Activated B cell treated with CpG ODN at 0.5 μM for 24 hours (primary cell): Measurements from ENCODE around the gene NYAP2. TPM values are rescaled to one million over a fixed set of nuclear protein-coding genes. Genes with fewer than 3 reads are reported as not detected.

Source experiments
- ATAC-seq: fragments of 200-7000 bp; cut with Tn5 transposase; one replicate; pipeline ENCODE4 v1.10.0; 2021; ENCODE audit warnings: low read depth, mild to moderate bottlenecking, moderate library complexity
- CTCF ChIA-PET: fragments of 350-600 bp; sonication (Branson Sonifier 250); formaldehyde crosslinking; loops from one replicate; lab custom pipeline; 2021; ENCODE audit warnings: antibody characterized with exemption; lab: Charles Lee
- POLR2A ChIA-PET: fragments of 350-600 bp; sonication (Branson Sonifier 250); formaldehyde crosslinking; loops from one replicate; lab custom pipeline; 2021; ENCODE audit warnings: antibody characterized with exemption; lab: Charles Lee
- DNase-seq: peaks from one replicate; pipeline ENCODE4 v3.0.0; 2022
- H3K27ac Mint-ChIP-seq: one replicate; pipeline ENCODE4 v1.8.0; 2020; ENCODE audit warnings: mixed read lengths
- H3K27me3 Mint-ChIP-seq: one replicate; pipeline ENCODE4 v1.8.0; 2021; ENCODE audit warnings: mixed read lengths
- H3K36me3 Mint-ChIP-seq: one replicate; pipeline ENCODE4 v1.8.0; 2021; ENCODE audit warnings: low read depth, mixed read lengths
- H3K4me1 Mint-ChIP-seq: one replicate; pipeline ENCODE4 v1.8.0; 2021; ENCODE audit warnings: mixed read lengths
- H3K4me3 Mint-ChIP-seq: one replicate; pipeline ENCODE4 v1.8.0; 2020; ENCODE audit warnings: mild to moderate bottlenecking, mixed read lengths
- H3K9me3 Mint-ChIP-seq: one replicate; pipeline ENCODE4 v1.8.0; 2020; ENCODE audit warnings: mixed read lengths
- intact Hi-C: fragments of 100-400 bp; cut with micrococcal nuclease; formaldehyde crosslinking; loops from one replicate; pipeline ENCODE4 v1.15.1; 2024
- total RNA-seq: library from RNA; stranded (reverse); gene quantifications from 2 replicates; pipeline ENCODE4 v1.2.3, GENCODE V29; 2022
- TF ChIP-seq, protein P1 (sequence below): fragments of 200-600 bp; IDR thresholded peaks from one replicate; pipeline ENCODE4 v1.8.0; 2022; ENCODE audit warnings: antibody characterized with exemption, mild to moderate bottlenecking

The NYAP2 gene
- total RNA-seq, 1 donor from 2014 or later = 0.07 TPM

DNA sequence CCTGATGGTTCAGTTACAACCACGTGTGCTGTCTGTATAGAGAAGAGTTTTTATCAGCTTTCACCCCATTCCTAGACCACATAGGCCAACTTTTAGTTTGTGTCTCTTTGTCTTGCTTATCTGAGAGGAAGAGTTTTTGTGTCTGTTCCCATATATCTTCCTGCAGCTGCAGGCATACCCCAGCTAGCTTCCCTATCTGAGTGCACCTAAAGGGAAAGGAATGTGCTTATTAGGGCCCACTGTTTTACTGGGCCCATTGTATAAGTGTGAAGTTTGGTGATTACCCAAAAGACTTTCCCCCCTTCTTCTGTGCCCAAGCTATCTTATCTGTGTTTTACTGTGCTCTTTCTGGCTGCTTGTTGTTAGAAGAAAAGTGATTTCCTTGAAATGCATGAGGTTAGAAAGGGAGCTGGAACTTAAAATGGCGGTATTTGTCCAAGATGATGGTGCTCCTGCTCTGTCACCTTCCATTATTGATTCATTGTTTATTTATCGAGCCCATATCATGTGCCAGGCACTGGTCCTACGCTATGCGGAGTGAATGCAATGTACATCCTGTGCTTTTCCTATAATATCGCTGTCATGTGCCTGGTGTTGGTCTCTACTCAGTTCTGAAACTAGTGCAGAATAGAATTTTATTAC lies 57.2 kb downstream of the NYAP2 start:
- no peak overlapping the region for H3K4me3 Mint-ChIP-seq
- H3K36me3 Mint-ChIP-seq = no peaks in the 10 kb centered on the region
- H3K27ac Mint-ChIP-seq = no peak overlapping the region
- H3K27me3 Mint-ChIP-seq = peaks cover 6% of the 10 kb centered on the region
- ATAC-seq (no peak), DNase-seq (no peak)
- H3K4me1 Mint-ChIP-seq = no peaks in the 10 kb centered on the region
- no peaks in the 10 kb centered on the region for H3K9me3 Mint-ChIP-seq
- intact Hi-C loops = no loop called here
- TF ChIP-seq, protein P1, sequence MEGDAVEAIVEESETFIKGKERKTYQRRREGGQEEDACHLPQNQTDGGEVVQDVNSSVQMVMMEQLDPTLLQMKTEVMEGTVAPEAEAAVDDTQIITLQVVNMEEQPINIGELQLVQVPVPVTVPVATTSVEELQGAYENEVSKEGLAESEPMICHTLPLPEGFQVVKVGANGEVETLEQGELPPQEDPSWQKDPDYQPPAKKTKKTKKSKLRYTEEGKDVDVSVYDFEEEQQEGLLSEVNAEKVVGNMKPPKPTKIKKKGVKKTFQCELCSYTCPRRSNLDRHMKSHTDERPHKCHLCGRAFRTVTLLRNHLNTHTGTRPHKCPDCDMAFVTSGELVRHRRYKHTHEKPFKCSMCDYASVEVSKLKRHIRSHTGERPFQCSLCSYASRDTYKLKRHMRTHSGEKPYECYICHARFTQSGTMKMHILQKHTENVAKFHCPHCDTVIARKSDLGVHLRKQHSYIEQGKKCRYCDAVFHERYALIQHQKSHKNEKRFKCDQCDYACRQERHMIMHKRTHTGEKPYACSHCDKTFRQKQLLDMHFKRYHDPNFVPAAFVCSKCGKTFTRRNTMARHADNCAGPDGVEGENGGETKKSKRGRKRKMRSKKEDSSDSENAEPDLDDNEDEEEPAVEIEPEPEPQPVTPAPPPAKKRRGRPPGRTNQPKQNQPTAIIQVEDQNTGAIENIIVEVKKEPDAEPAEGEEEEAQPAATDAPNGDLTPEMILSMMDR = no peak
- ChIA-PET CTCF (no interaction called here), POLR2A (no interaction called here)

DNA sequence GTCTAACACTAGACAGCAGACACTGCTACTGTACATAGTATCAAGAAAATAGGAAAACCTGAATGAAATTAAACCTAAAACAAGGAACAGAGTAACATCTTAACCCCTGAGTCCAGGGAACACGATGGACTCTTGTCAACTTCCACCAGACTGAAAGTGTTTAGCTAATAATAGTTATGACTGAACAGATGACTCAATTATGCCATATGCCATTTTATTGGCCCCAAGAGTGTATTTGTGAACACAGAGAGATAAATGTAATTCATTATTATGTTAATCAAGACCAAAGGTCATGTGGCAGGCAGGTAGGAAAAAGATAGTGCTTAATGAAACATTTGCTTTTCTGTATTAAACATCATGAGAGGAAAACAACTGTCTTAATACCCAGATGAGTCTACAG lies 58.0 kb downstream of the NYAP2 start:
- ChIA-PET CTCF (no interaction called here), POLR2A (no interaction called here)
- TF ChIP-seq, protein P1 = no peak
- no peak for ATAC-seq
- Mint-ChIP-seq H3K4me3 (no peak overlapping the region), H3K9me3 (no peaks in the 10 kb centered on the region), H3K27me3 (peaks cover 6% of the 10 kb centered on the region), H3K27ac (no peak overlapping the region), H3K36me3 (no peaks in the 10 kb centered on the region), H3K4me1 (no peaks in the 10 kb centered on the region)
- DNase-seq = no peak
- intact Hi-C loops = no loop called here

DNA sequence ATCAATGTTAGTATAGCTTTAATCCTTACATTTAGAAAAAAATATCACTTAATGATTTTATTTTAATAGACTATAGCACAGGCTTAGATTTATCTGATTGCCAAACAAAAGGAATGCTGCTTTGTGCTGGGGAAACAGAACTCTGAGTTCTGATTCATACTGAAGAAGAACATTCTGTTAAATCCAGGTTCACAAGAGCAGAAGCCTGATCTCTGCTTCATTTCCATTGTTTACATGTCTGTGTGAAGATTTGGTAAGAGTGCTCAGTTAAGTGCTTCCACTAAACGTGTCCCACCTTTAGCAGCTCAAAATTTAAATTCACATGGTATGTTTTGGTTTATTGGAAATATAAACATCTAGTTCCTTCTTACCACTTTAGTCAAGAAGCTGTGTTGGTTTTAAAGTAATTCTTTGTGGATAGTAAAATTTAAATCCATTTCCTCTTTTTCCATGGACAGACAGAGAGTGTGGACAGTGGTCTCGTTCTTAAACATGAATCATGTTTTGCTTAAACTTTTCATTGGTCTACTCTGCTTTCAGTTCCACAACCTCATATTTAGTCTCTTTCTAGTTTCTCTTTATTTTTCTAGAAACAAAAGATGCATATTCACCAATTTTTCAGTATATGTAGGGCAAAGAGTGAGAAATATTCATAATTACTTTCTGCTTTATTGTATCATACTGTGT lies 59.1 kb downstream of the NYAP2 start:
- H3K36me3 Mint-ChIP-seq = no peaks in the 10 kb centered on the region
- ChIA-PET POLR2A (no interaction called here), CTCF (no interaction called here)
- ATAC-seq = no peak
- TF ChIP-seq, protein P1 = no peak
- H3K9me3 Mint-ChIP-seq = no peaks in the 10 kb centered on the region
- H3K27me3 Mint-ChIP-seq = peaks cover 6% of the 10 kb centered on the region
- H3K27ac Mint-ChIP-seq = no peak overlapping the region
- H3K4me3 Mint-ChIP-seq = no peak overlapping the region
- H3K4me1 Mint-ChIP-seq = no peaks in the 10 kb centered on the region
- DNase-seq = no peak
- intact Hi-C loops = no loop called here

DNA sequence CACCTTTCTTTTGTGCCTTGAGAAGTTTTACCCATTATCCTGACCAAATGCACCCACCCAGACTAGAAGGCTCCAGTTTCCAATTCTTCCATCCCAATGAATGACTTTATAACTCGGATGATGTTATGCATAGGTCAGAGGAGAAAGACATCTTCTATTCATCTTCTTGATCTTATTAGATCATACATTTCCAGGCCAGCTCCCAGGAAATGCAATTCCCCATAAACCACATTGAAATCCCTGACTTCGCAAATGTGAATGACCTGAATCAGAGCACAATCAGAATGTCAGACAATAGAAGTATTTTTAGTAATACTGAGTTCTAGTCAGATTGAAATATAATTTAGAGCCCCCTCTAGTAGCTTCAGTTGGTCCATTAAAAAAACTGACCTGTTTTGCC lies 62.9 kb downstream of the NYAP2 start:
- H3K4me1 Mint-ChIP-seq = peaks cover 10% of the 10 kb centered on the region
- H3K27ac Mint-ChIP-seq = no peak overlapping the region
- DNase-seq (no peak), ATAC-seq (no peak)
- TF ChIP-seq, protein P1 = no peak
- ChIA-PET CTCF (no interaction called here), POLR2A (no interaction called here)
- no peaks in the 10 kb centered on the region for H3K9me3 Mint-ChIP-seq
- H3K36me3 Mint-ChIP-seq = no peaks in the 10 kb centered on the region
- intact Hi-C loops = no loop called here
- peaks cover 6% of the 10 kb centered on the region for H3K27me3 Mint-ChIP-seq
- H3K4me3 Mint-ChIP-seq = no peak overlapping the region

DNA sequence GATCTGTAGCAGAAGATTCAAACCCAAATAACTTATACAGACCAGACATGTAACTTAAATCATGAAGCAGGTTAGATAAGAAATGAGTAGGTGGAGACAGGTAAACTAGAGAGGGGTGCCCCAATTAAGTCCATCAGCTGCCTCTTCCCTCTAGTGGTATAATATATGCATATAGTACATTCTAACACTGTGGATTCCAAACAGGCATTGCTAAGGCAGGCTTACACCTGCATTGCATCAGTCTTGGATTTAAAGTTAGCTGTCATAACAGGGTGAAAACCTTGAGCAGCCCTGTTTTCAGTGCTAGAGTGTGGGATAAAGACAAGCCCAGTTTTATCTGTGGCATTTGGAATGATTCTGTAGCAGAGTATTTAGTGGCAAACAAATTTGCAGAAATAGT lies 63.4 kb downstream of the NYAP2 start:
- intact Hi-C loops = no loop called here

More for the DNA sequence above, 63.4 kb downstream of the NYAP2 start:
- Mint-ChIP-seq H3K27ac (no peak overlapping the region), H3K27me3 (peaks cover 6% of the 10 kb centered on the region), H3K4me3 (no peak overlapping the region), H3K9me3 (no peaks in the 10 kb centered on the region), H3K36me3 (no peaks in the 10 kb centered on the region), H3K4me1 (peaks cover 10% of the 10 kb centered on the region)
- no peak for DNase-seq
- CTCF ChIA-PET = no interaction called here
- no peak for ATAC-seq
- TF ChIP-seq, protein P1 = no peak
- POLR2A ChIA-PET = no interaction called here
